ENCODE measurements around the gene EPS15. TPM values are rescaled to one million over a fixed set of nuclear protein-coding genes. Genes with fewer than 3 reads are reported as not detected.

The EPS15 gene
- total and polyA plus RNA-seq, 2 experiments from 2014 or later = 26.9 to 41.1 TPM

DNA sequence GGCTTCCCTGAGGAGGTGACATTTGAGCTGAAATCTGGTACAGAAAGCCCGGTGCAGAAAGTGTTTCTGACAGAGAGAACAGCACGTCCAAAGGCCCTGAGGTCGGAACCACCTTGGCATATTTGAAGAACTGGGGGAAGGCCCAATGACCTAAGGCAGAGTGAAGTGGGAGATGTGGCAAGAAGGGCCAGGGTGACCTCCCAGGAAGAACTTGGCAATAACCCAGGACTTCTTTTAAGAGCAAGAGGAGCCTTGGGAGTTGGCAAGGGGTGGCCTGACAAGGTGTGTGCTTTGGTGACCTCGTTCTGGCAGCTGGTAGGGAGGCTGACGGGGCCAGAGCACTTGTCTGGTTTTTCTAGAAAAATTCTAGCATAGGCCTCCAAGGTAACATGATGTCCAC, 212.1 kb downstream of the EPS15 start:
- H3K36me3 ChIP-seq (ENCODE audit: low read depth) = no peaks in the 10 kb centered on the region
- H3K4me3 ChIP-seq = no peak overlapping the region
- whole genome bisulfite sequencing, 2 experiments (ENCODE audit: low coverage in 1 of 2, low lambda C conversion rate in 2 of 2, missing lambda C conversion rate in 2 of 2) = 86 to 89% methylated on average over 5 of the region's 5 CpGs
- H4K20me1 ChIP-seq (ENCODE audit: insufficient read depth) = no peaks in the 10 kb centered on the region
- no peaks in the 10 kb centered on the region for H3F3A ChIP-seq (ENCODE audit: insufficient read depth)
- no peak overlapping the region for H3K4me2 ChIP-seq (ENCODE audit: unreplicated experiment)
- in situ Hi-C loops (cut with MboI) = no loop called here
- H3K79me2 ChIP-seq (ENCODE audit: insufficient read depth) = no peaks in the 10 kb centered on the region
- no peak overlapping the region for H3K27ac ChIP-seq
- H3K4me1 ChIP-seq (ENCODE audit: insufficient read depth) = no peaks in the 10 kb centered on the region
- H2AFZ ChIP-seq = no peak overlapping the region
- H3K9me3 ChIP-seq (ENCODE audit: low read depth) = no peaks in the 10 kb centered on the region
- DNase-seq = no peak
- no peaks in the 10 kb centered on the region for H3K9me2 ChIP-seq (ENCODE audit: insufficient read depth)
- no peak overlapping the region for H3K9ac ChIP-seq
- no peaks in the 10 kb centered on the region for H3K27me3 ChIP-seq (replicated peaks; ENCODE audit: insufficient read depth)
- no peak for TF ChIP-seq EZH2 (IDR thresholded peaks at IDR 0.05; ENCODE audit: insufficient read depth, poor library complexity, severe bottlenecking)
- TF ChIP-seq EZH2phosphoT487 (IDR thresholded peaks at IDR 0.05; ENCODE audit: insufficient read depth, low read depth) = no peak

- no peaks in the 10 kb centered on the region for H3K79me2 ChIP-seq (ENCODE audit: insufficient read depth)
- no peak overlapping the region for H3K9ac ChIP-seq
- no peak overlapping the region for H3K4me3 ChIP-seq
- H3K9me2 ChIP-seq (ENCODE audit: insufficient read depth) = no peaks in the 10 kb centered on the region
- TF ChIP-seq EZH2 (IDR thresholded peaks at IDR 0.05; ENCODE audit: insufficient read depth, poor library complexity, severe bottlenecking) (no peak), EZH2phosphoT487 (IDR thresholded peaks at IDR 0.05; ENCODE audit: insufficient read depth, low read depth) (no peak)
- no peak for DNase-seq
- H3K4me1 ChIP-seq (ENCODE audit: insufficient read depth) = no peaks in the 10 kb centered on the region
- no peaks in the 10 kb centered on the region for H3K36me3 ChIP-seq (ENCODE audit: low read depth)
- H3F3A ChIP-seq (ENCODE audit: insufficient read depth) = no peaks in the 10 kb centered on the region
- H3K4me2 ChIP-seq (ENCODE audit: unreplicated experiment) = no peak overlapping the region
- no peaks in the 10 kb centered on the region for H3K27me3 ChIP-seq (replicated peaks; ENCODE audit: insufficient read depth)
- no peak overlapping the region for H2AFZ ChIP-seq
- H3K9me3 ChIP-seq (ENCODE audit: low read depth) = no peaks in the 10 kb centered on the region
- WGBS, 2 experiments (ENCODE audit: low coverage in 1 of 2, low lambda C conversion rate in 2 of 2, missing lambda C conversion rate in 2 of 2) = 56 to 61% methylated on average over 4 of the region's 4 CpGs
- in situ Hi-C loops (cut with MboI) = no loop called here
- no peak overlapping the region for H3K27ac ChIP-seq
- no peaks in the 10 kb centered on the region for H4K20me1 ChIP-seq (ENCODE audit: insufficient read depth)
These were observed 213.7 kb downstream of the EPS15 start for GRCh38 chr1:51305371-51305823.

DNA sequence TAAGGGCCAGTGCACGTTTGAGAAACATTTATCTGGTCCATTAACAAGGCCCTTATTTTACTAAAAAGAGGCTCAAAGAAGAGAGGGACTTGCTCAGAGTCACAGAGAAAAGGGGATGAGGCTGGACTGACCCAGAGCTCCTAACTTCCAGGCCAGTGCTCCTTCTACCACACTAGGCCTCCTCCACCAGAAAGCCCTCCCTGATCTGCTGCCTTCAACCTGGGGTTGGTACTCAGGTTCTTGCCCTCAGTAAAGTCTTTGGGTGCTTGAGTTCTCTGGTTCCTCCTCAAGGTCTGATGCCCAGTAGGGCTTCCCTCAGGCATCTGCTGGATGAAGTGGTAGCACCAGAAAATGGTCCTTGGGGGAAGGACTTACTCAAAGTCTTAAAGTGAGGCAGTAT, 214.7 kb downstream of the EPS15 start:
- no peaks in the 10 kb centered on the region for H3K9me2 ChIP-seq (ENCODE audit: insufficient read depth)
- no peaks in the 10 kb centered on the region for H4K20me1 ChIP-seq (ENCODE audit: insufficient read depth)
- in situ Hi-C loops (cut with MboI) = no loop called here
- TF ChIP-seq EZH2 (IDR thresholded peaks at IDR 0.05; ENCODE audit: insufficient read depth, poor library complexity, severe bottlenecking) (no peak), EZH2phosphoT487 (IDR thresholded peaks at IDR 0.05; ENCODE audit: insufficient read depth, low read depth) (no peak)
- H3K9me3 ChIP-seq (ENCODE audit: low read depth) = no peaks in the 10 kb centered on the region
- H3K4me2 ChIP-seq (ENCODE audit: unreplicated experiment) = no peak overlapping the region
- no peak overlapping the region for H3K4me3 ChIP-seq
- no peaks in the 10 kb centered on the region for H3K36me3 ChIP-seq (ENCODE audit: low read depth)
- H2AFZ ChIP-seq = no peak overlapping the region
- 23 to 29% methylated on average over 1 of the region's 1 CpG for WGBS, 2 experiments (ENCODE audit: low coverage in 1 of 2, low lambda C conversion rate in 2 of 2, missing lambda C conversion rate in 2 of 2)
- H3K9ac ChIP-seq = no peak overlapping the region
- H3K79me2 ChIP-seq (ENCODE audit: insufficient read depth) = no peaks in the 10 kb centered on the region
- no peaks in the 10 kb centered on the region for H3K4me1 ChIP-seq (ENCODE audit: insufficient read depth)
- no peak for DNase-seq
- H3K27ac ChIP-seq = no peak overlapping the region
- no peaks in the 10 kb centered on the region for H3F3A ChIP-seq (ENCODE audit: insufficient read depth)
- H3K27me3 ChIP-seq (replicated peaks; ENCODE audit: insufficient read depth) = no peaks in the 10 kb centered on the region

Small RNAs within 50 kb of the gene (small RNA-seq; reads per million reads assigned to genes)
- not detected for gene RNU6-1281P (ENCODE audit: low read depth, low replicate concordance)
- not detected for gene RNU6-877P (ENCODE audit: low read depth, low replicate concordance)

Other genes with a start within 250 kb of the EPS15 start
- not detected in 2 replicates for gene TTC39A, start 188.7 kb downstream of the EPS15 start, total RNA-seq (2014; rRNA removed; shearing (Covaris generic))
- 0.15 TPM in 1 of 2 replicates, not detected in the other for gene TTC39A, start 188.7 kb downstream of the EPS15 start, polyA plus RNA-seq (2016; fragmentation: Nextera tagmentation; extraction: Ambion mirVana)
- 37.0 and 53.6 TPM in 2 replicates for gene OSBPL9, start 97.8 kb upstream of the EPS15 start, total RNA-seq (2014; rRNA removed; shearing (Covaris generic))
- gene OSBPL9, start 97.8 kb upstream of the EPS15 start, polyA plus RNA-seq (2016; fragmentation: Nextera tagmentation; extraction: Ambion mirVana) = 32.2 and 33.0 TPM in 2 replicates

All from GM23248 (cell line).